HG03520 (cell line): ENCODE results near the gene ZNF490.

Source experiments
- ATAC-seq: cut with Tn5 transposase; IDR thresholded peaks from one replicate; pipeline ENCODE4 v1.9.1; 2021; ENCODE audit warnings: mild to moderate bottlenecking, moderate library complexity; ENCODE audit not compliant: unreplicated experiment

ZNF490 gene

DNA sequence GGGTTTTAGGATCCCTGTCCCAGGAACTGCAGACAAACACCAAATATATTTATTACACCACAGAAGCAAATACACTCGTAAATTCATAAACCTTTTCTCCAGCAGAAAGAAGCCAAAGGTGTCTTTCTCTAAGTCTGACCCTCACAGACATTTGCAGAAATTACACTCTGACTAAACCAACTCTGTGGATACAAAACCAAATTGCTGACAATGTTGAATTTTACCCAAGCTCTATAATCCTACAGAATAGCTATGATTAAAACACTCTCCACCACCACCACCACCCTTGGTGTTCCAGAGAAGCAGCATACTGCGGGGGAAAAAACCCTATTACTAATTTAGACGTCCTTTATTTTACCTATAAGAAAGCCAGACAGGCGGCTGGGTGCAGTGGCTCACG lies 64.5 kb downstream of the ZNF490 start:
- no peak for ATAC-seq

DNA sequence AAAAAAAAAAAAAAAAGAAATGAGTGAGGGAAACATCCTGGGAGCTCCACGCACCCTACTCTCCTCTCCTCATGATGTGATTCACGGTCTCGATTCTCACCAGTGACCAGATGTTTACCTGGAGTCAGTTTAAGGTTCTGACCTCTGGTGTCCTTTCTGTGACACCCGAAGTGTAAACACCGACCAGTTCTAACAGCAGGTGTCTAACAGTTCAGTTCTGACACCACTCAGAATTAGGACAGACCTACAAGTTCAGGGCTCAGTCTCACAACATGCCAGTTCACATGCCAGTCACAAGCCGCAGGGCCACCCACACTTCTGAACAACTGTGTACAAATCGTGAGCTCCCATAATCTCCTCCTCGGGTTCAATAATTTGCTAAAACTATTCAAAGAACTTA lies 65.3 kb downstream of the ZNF490 start:
- no peak for ATAC-seq

DNA sequence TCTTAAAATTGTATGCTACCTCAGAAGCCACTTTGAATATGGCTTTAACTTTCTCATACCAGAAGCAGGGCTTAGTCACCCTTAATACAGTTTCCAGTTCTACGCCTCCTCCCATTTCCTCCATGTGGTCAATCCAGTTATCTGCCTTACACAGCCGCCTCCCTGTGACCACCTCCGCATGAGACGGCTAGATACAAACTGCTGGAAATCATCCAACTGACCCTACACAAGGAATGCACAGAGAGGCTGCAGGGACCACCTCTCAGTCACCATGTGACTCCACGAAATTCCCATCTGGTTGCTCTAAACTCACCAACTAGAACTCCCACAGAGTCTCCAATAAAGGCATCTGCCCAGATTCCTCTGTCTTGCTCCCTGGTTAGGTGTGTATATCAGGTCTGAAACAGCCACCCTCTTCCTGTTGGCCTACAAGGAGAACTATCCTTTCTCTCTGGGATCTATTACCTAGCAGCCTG lies 66.2 kb downstream of the ZNF490 start:
- no peak for ATAC-seq

DNA sequence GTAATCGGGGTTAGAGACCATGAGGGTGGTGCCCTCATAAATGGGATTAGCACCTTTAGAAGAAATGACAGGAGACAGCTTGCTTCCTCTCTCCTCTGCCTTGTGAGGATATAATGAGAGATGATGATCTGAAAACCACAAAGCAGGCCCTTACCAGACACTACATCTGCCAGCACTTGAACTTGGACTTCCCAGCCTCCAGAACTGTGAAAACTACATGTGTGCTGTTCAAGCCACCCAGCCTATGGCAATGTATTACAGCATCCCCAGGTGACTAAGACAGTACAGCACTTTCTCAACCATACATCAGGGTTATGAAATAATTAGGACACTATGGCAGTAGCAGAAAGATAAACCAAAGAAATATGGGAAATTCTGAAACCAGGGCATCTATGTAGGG lies 66.8 kb downstream of the ZNF490 start:
- ATAC-seq: no peak
